ENCODE measurements around the gene CIAO2B. TPM values are rescaled to one million over a fixed set of nuclear protein-coding genes. Genes with fewer than 3 reads are reported as not detected.

The CIAO2B gene
- 93.4 TPM for polyA plus RNA-seq (2013, experiment 1 of 2)
- 91.2 TPM for polyA plus RNA-seq (2013, experiment 2 of 2)

GRCh38 chr16:66934138-66934838 is at the start of gene CIAO2B:
TSS of gene CIAO2B (minus strand) at chr16:66934402. CDS start at chr16:66934364, 38 bp downstream.
- peaks cover 16% of the 10 kb centered on the region for H3K79me1 ChIP-seq (ENCODE audit: low read depth, low read length)
- no peak within 1 kb of the TSS for H3K27ac ChIP-seq (replicated peaks; ENCODE audit: low read length)
- no peak within 1 kb of the TSS for H2BK12ac ChIP-seq (ENCODE audit: low read length)
- H3K4me3 ChIP-seq (ENCODE audit: low read length in 2 of 2): peak within 1 kb of the TSS; percentile 90 to 99
- H2AFZ ChIP-seq (ENCODE audit: low read length): peak within 1 kb of the TSS; percentile 94
- DNase-seq (ENCODE audit: low spot score): peak; percentile 63
- no peak within 1 kb of the TSS for H3K4ac ChIP-seq (ENCODE audit: low read length)
- H3K14ac ChIP-seq (ENCODE audit: low read length): peak within 1 kb of the TSS; percentile 12
- no CpG with 5 or more reads among the region's 76 CpGs for WGBS, 2 donors (ENCODE audit: extremely low coverage in 2 of 2, insufficient read length in 2 of 2, insufficient replicate concordance in 1 of 2)
- H3K36me3 ChIP-seq (replicated peaks in 1 of 2; ENCODE audit: control insufficient read depth in 2 of 2, insufficient read depth in 2 of 2, low read length in 2 of 2): peaks cover 6 to 46% of the 10 kb centered on the region in 2 donors
- peak within 1 kb of the TSS; percentile 70 for H2BK5ac ChIP-seq (ENCODE audit: low read length)
- peak within 1 kb of the TSS; percentile 70 for H4K8ac ChIP-seq (ENCODE audit: low read depth, low read length)
- no peaks in the 10 kb centered on the region for H3K27me3 ChIP-seq (ENCODE audit: control insufficient read depth in 3 of 3, insufficient read depth in 3 of 3, low read depth in 1 of 3, low read length in 3 of 3)
- peak within 1 kb of the TSS; percentile 99 for H3K9ac ChIP-seq (ENCODE audit: low read depth, low read length, poor library complexity)
- H3K9me3 ChIP-seq (replicated peaks in 1 of 2; ENCODE audit: control insufficient read depth in 2 of 2, insufficient read depth in 1 of 2, low read depth in 1 of 2, low read length in 2 of 2): no peaks in the 10 kb centered on the region
- H3K18ac ChIP-seq (ENCODE audit: low read length): peak within 1 kb of the TSS; percentile 99
- H3K23ac ChIP-seq (ENCODE audit: low read depth, low read length, poor library complexity): peak within 1 kb of the TSS; percentile 98
- H2AK5ac ChIP-seq (ENCODE audit: low read depth, low read length): peak within 1 kb of the TSS; percentile 77
- peaks cover 9% of the 10 kb centered on the region in 2 donors for H3K4me1 ChIP-seq (ENCODE audit: control insufficient read depth in 2 of 2, insufficient read depth in 1 of 2, low read depth in 1 of 2, low read length in 2 of 2)
- H2BK120ac ChIP-seq (ENCODE audit: low read depth, low read length): no peak within 1 kb of the TSS
- H4K91ac ChIP-seq (ENCODE audit: low read depth, low read length, poor library complexity): no peak within 1 kb of the TSS
- peak within 1 kb of the TSS; percentile 78 for H3K4me2 ChIP-seq (ENCODE audit: insufficient read depth, low read length, poor library complexity, severe bottlenecking)
- no peak within 1 kb of the TSS for H2BK15ac ChIP-seq (ENCODE audit: low read length)

- H3K79me1 ChIP-seq (ENCODE audit: low read depth, low read length): no peaks in the 10 kb centered on the region
- no peak overlapping the region for H2BK12ac ChIP-seq (ENCODE audit: low read length)
- no peak overlapping the region for H2BK120ac ChIP-seq (ENCODE audit: low read depth, low read length)
- H2BK5ac ChIP-seq (ENCODE audit: low read length): no peak overlapping the region
- H2BK15ac ChIP-seq (ENCODE audit: low read length): no peak overlapping the region
- H3K27me3 ChIP-seq (ENCODE audit: control insufficient read depth in 3 of 3, insufficient read depth in 3 of 3, low read depth in 1 of 3, low read length in 3 of 3): peaks cover 0 to 20% (median 6%) of the 10 kb centered on the region in 3 experiments
- H3K4me3 ChIP-seq (ENCODE audit: low read length in 2 of 2): no peak overlapping the region
- H3K36me3 ChIP-seq (replicated peaks in 1 of 2; ENCODE audit: control insufficient read depth in 2 of 2, insufficient read depth in 2 of 2, low read length in 2 of 2): no peaks in the 10 kb centered on the region
- H4K8ac ChIP-seq (ENCODE audit: low read depth, low read length): no peak overlapping the region
- WGBS, 2 donors (ENCODE audit: extremely low coverage in 2 of 2, insufficient read length in 2 of 2, insufficient replicate concordance in 1 of 2): no CpG with 5 or more reads among the region's 9 CpGs
- H2AK5ac ChIP-seq (ENCODE audit: low read depth, low read length): no peak overlapping the region
- H3K23ac ChIP-seq (ENCODE audit: low read depth, low read length, poor library complexity): no peak overlapping the region
- no peak overlapping the region for H3K4ac ChIP-seq (ENCODE audit: low read length)
- no peak overlapping the region for H3K14ac ChIP-seq (ENCODE audit: low read length)
- H3K4me1 ChIP-seq (ENCODE audit: control insufficient read depth in 2 of 2, insufficient read depth in 1 of 2, low read depth in 1 of 2, low read length in 2 of 2): no peaks in the 10 kb centered on the region
- no peak overlapping the region for H3K18ac ChIP-seq (ENCODE audit: low read length)
- no peak overlapping the region for H3K9ac ChIP-seq (ENCODE audit: low read depth, low read length, poor library complexity)
- H3K27ac ChIP-seq (replicated peaks; ENCODE audit: low read length): no peak overlapping the region
- no peaks in the 10 kb centered on the region for H3K9me3 ChIP-seq (replicated peaks in 1 of 2; ENCODE audit: control insufficient read depth in 2 of 2, insufficient read depth in 1 of 2, low read depth in 1 of 2, low read length in 2 of 2)
- no peak overlapping the region for H2AFZ ChIP-seq (ENCODE audit: low read length)
- DNase-seq (ENCODE audit: low spot score): no peak
- no peak overlapping the region for H4K91ac ChIP-seq (ENCODE audit: low read depth, low read length, poor library complexity)
- no peak overlapping the region for H3K4me2 ChIP-seq (ENCODE audit: insufficient read depth, low read length, poor library complexity, severe bottlenecking)
Observed at GRCh38 chr16:66983033-66983432, 48.8 kb upstream of the CIAO2B start.

GRCh38 chr16:66979011-66979717 is 45.0 kb upstream of the CIAO2B start:
- H2BK5ac ChIP-seq (ENCODE audit: low read length): no peak overlapping the region
- no peak overlapping the region for H2AK5ac ChIP-seq (ENCODE audit: low read depth, low read length)
- H2BK120ac ChIP-seq (ENCODE audit: low read depth, low read length): no peak overlapping the region
- no peak overlapping the region for H3K14ac ChIP-seq (ENCODE audit: low read length)
- no peak for DNase-seq (ENCODE audit: low spot score)
- peaks cover 3 to 10% of the 10 kb centered on the region in 2 donors for H3K4me1 ChIP-seq (ENCODE audit: control insufficient read depth in 2 of 2, insufficient read depth in 1 of 2, low read depth in 1 of 2, low read length in 2 of 2)
- H3K4ac ChIP-seq (ENCODE audit: low read length): no peak overlapping the region
- H2AFZ ChIP-seq (ENCODE audit: low read length): no peak overlapping the region
- WGBS, 2 donors (ENCODE audit: extremely low coverage in 2 of 2, insufficient read length in 2 of 2, insufficient replicate concordance in 1 of 2): no CpG with 5 or more reads among the region's 16 CpGs
- no peak overlapping the region for H4K8ac ChIP-seq (ENCODE audit: low read depth, low read length)
- H3K18ac ChIP-seq (ENCODE audit: low read length): no peak overlapping the region
- no peaks in the 10 kb centered on the region for H3K79me1 ChIP-seq (ENCODE audit: low read depth, low read length)
- peaks cover 0 to 9% (median 6%) of the 10 kb centered on the region in 3 experiments for H3K27me3 ChIP-seq (ENCODE audit: control insufficient read depth in 3 of 3, insufficient read depth in 3 of 3, low read depth in 1 of 3, low read length in 3 of 3)
- H4K91ac ChIP-seq (ENCODE audit: low read depth, low read length, poor library complexity): no peak overlapping the region
- no peak overlapping the region for H3K4me2 ChIP-seq (ENCODE audit: insufficient read depth, low read length, poor library complexity, severe bottlenecking)
- H2BK15ac ChIP-seq (ENCODE audit: low read length): no peak overlapping the region
- no peaks in the 10 kb centered on the region for H3K36me3 ChIP-seq (replicated peaks in 1 of 2; ENCODE audit: control insufficient read depth in 2 of 2, insufficient read depth in 2 of 2, low read length in 2 of 2)
- H3K27ac ChIP-seq (replicated peaks; ENCODE audit: low read length): no peak overlapping the region
- H3K23ac ChIP-seq (ENCODE audit: low read depth, low read length, poor library complexity): no peak overlapping the region
- peak overlapping the region in 1 of 2 donors; percentile 6 for H3K4me3 ChIP-seq (ENCODE audit: low read length in 2 of 2)
- no peak overlapping the region for H2BK12ac ChIP-seq (ENCODE audit: low read length)
- no peak overlapping the region for H3K9ac ChIP-seq (ENCODE audit: low read depth, low read length, poor library complexity)
- no peaks in the 10 kb centered on the region for H3K9me3 ChIP-seq (replicated peaks in 1 of 2; ENCODE audit: control insufficient read depth in 2 of 2, insufficient read depth in 1 of 2, low read depth in 1 of 2, low read length in 2 of 2)

Measured in neuronal stem cell (in vitro differentiated cells).